Mesenchymal stem cell (in vitro differentiated cells and primary cell): ENCODE data around the gene AFF2.

Source experiments
- DNase-seq: peaks from one replicate; pipeline ENCODE4 v3.0.0-alpha.2; 2013
- H2AFZ ChIP-seq: one replicate; pipeline ENCODE4 v1.6.1; 2013; ENCODE audit warnings: low read depth, mild to moderate bottlenecking, control low read depth, inconsistent platforms, low read length, moderate library complexity
- H2AK5ac ChIP-seq: 2 replicates; pipeline ENCODE4 v1.6.1; 2013; ENCODE audit warnings: low read length, moderate library complexity, mild to moderate bottlenecking, inconsistent platforms; ENCODE audit not compliant: severe bottlenecking
- H2BK120ac ChIP-seq: one replicate; pipeline ENCODE4 v1.6.1; 2013; ENCODE audit warnings: low read depth, mild to moderate bottlenecking, inconsistent platforms, low read length, moderate library complexity
- H2BK12ac ChIP-seq, 2 experiments: one replicate each; pipeline ENCODE4 v1.6.1; 2013; ENCODE audit warnings: inconsistent platforms in 2 of 2, low read length in 2 of 2, mild to moderate bottlenecking in 2 of 2, moderate library complexity in 2 of 2, control low read depth in 1 of 2
- H2BK15ac ChIP-seq: one replicate; pipeline ENCODE4 v1.6.1; 2013; ENCODE audit warnings: mild to moderate bottlenecking, low read depth, inconsistent platforms; ENCODE audit not compliant: poor library complexity, severe bottlenecking
- H2BK5ac ChIP-seq: 2 replicates; pipeline ENCODE4 v1.6.1; 2013; ENCODE audit warnings: low read depth, mild to moderate bottlenecking, low read length, control low read depth, inconsistent platforms; ENCODE audit not compliant: poor library complexity, severe bottlenecking
- H3K14ac ChIP-seq, 2 experiments: one replicate each; pipeline ENCODE4 v1.6.1; 2013; ENCODE audit warnings: inconsistent platforms in 2 of 2, low read length in 2 of 2, control low read depth in 1 of 2, mild to moderate bottlenecking in 1 of 2, moderate library complexity in 1 of 2
- H3K18ac ChIP-seq, 2 experiments: one replicate each; pipeline ENCODE4 v1.6.1; 2013; ENCODE audit warnings: inconsistent platforms in 2 of 2, low read length in 2 of 2, control low read depth in 1 of 2, low read depth in 1 of 2, mild to moderate bottlenecking in 1 of 2
- H3K23ac ChIP-seq, 2 experiments: one replicate each; pipeline ENCODE4 v1.6.1; 2013; ENCODE audit warnings: inconsistent platforms in 2 of 2, low read length in 2 of 2, mild to moderate bottlenecking in 2 of 2, moderate library complexity in 2 of 2, control low read depth in 1 of 2
- H3K27ac ChIP-seq: 2 replicates; pipeline ENCODE4 v1.5.1; 2013; ENCODE audit warnings: mild to moderate bottlenecking, moderate library complexity, low read length, control low read depth, inconsistent platforms; ENCODE audit not compliant: poor library complexity, severe bottlenecking
- H3K27me3 ChIP-seq, 2 experiments: 2 replicates each; pipeline versions ENCODE4 v1.6.1 to v1.7.0; 2013; ENCODE audit warnings: low read length in 2 of 2, mild to moderate bottlenecking in 2 of 2, moderate library complexity in 2 of 2, control low read depth in 1 of 2, inconsistent platforms in 1 of 2; ENCODE audit not compliant: control insufficient read depth in 1 of 2, insufficient read depth in 1 of 2
- H3K36me3 ChIP-seq, 2 experiments: 2 replicates each; pipeline versions ENCODE4 v1.6.1 to v1.7.0; 2013; ENCODE audit warnings: low read length in 2 of 2, control low read depth in 1 of 2, inconsistent platforms in 1 of 2, low read depth in 1 of 2, mild to moderate bottlenecking in 1 of 2; ENCODE audit not compliant: insufficient read depth in 2 of 2, control insufficient read depth in 1 of 2
- H3K4ac ChIP-seq, 2 experiments: one replicate each; pipeline ENCODE4 v1.6.1; 2013; ENCODE audit warnings: inconsistent platforms in 2 of 2, low read length in 2 of 2, mild to moderate bottlenecking in 2 of 2, moderate library complexity in 2 of 2, control low read depth in 1 of 2, low read depth in 1 of 2
- H3K4me1 ChIP-seq: 2 replicates; pipeline ENCODE4 v1.6.1; 2013; ENCODE audit warnings: low read depth, low read length, control low read depth; ENCODE audit not compliant: control insufficient read depth, insufficient read depth
- H3K4me2 ChIP-seq: 2 replicates; pipeline ENCODE4 v1.6.1; 2013; ENCODE audit warnings: low read length, mild to moderate bottlenecking, inconsistent platforms; ENCODE audit not compliant: poor library complexity, severe bottlenecking
- H3K4me3 ChIP-seq, 2 experiments: 2 replicates each; pipeline versions ENCODE4 v1.5.1 to v1.7.0; 2013; ENCODE audit warnings: low read length in 2 of 2, mild to moderate bottlenecking in 2 of 2, control low read depth in 1 of 2, low read depth in 1 of 2; ENCODE audit not compliant: insufficient read depth in 1 of 2
- H3K79me1 ChIP-seq: replicated peaks from 2 replicates; pipeline ENCODE4 v1.6.1; 2013; ENCODE audit warnings: mild to moderate bottlenecking, control low read depth, low read length, inconsistent platforms; ENCODE audit not compliant: poor library complexity, severe bottlenecking
- H3K9ac ChIP-seq: 2 replicates; pipeline ENCODE4 v1.7.0; 2013; ENCODE audit warnings: mild to moderate bottlenecking, low read length, moderate library complexity
- H3K9me3 ChIP-seq: 2 replicates; pipeline ENCODE4 v1.7.0; 2013; ENCODE audit warnings: mild to moderate bottlenecking, low read length; ENCODE audit not compliant: control insufficient read depth
- H4K8ac ChIP-seq: one replicate; pipeline ENCODE4 v1.6.1; 2013; ENCODE audit warnings: inconsistent platforms, mild to moderate bottlenecking, low read length, moderate library complexity
- H4K91ac ChIP-seq: one replicate; pipeline ENCODE4 v1.6.1; 2013; ENCODE audit warnings: mild to moderate bottlenecking, low read length, inconsistent platforms
- WGBS: methylation state at CpG from one replicate; pipeline ENCODE4 v1.1.7; 2013; ENCODE audit warnings: mixed read lengths; 5-methylcytosine and 5-hydroxymethylcytosine counted together

Gene AFF2

DNA sequence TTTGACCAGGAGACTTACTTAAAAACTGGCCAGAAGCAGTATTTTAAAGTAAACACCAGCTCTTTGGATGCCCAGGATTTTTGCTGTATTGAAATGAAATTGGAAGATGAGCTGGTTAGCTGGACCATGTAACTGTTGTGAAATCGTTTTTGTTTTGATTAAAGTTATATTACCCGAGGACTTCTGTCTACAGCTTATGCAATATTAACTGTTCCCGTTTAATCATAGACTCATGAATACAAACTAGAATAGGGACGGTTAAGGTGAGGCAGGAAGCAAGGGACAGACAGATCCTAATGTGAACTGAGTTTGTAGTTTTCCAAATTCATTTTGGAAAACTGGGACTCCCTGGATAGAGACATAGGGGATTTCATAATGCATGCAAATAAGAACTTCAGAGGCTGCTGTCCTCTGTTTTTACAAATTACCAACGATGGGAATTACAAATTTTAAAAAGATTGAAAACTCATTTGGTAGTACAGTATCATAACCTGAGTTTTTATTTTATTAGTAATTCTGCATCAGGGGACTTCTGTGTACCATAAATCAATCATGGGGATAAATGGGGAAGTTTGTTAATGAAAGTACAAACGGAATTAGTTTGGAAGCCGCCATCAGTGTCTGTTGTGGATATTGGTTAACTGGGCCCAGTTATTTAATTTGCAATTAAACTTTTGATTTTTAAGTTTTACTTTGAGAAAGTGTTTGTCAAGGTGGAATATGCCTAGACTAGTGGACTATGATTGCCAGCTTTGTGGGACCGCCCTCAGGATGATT, 304.4 kb downstream of the AFF2 start:
- Histone ChIP-seq H3K36me3 (no peaks in the 10 kb centered on the region), H3K4me3 (no peak overlapping the region), H2BK12ac (no peak overlapping the region), H3K4me2 (no peak overlapping the region), H3K23ac (no peak overlapping the region), H2AK5ac (no peak overlapping the region), H3K9ac (no peak overlapping the region), H3K79me1 (no peaks in the 10 kb centered on the region), H4K8ac (no peak overlapping the region), H3K9me3 (no peaks in the 10 kb centered on the region), H3K27me3 (no peaks in the 10 kb centered on the region), H2BK120ac (no peak overlapping the region), H2BK5ac (no peak overlapping the region), H3K14ac (no peak overlapping the region), H2BK15ac (no peak overlapping the region), H2AFZ (no peak overlapping the region), H3K27ac (no peak overlapping the region), H3K4ac (no peak overlapping the region), H3K18ac (no peak overlapping the region), H3K4me1 (no peaks in the 10 kb centered on the region), H4K91ac (no peak overlapping the region)
- DNase-seq = no peak
- 83% methylated on average over 2 of the region's 8 CpGs for WGBS

DNA sequence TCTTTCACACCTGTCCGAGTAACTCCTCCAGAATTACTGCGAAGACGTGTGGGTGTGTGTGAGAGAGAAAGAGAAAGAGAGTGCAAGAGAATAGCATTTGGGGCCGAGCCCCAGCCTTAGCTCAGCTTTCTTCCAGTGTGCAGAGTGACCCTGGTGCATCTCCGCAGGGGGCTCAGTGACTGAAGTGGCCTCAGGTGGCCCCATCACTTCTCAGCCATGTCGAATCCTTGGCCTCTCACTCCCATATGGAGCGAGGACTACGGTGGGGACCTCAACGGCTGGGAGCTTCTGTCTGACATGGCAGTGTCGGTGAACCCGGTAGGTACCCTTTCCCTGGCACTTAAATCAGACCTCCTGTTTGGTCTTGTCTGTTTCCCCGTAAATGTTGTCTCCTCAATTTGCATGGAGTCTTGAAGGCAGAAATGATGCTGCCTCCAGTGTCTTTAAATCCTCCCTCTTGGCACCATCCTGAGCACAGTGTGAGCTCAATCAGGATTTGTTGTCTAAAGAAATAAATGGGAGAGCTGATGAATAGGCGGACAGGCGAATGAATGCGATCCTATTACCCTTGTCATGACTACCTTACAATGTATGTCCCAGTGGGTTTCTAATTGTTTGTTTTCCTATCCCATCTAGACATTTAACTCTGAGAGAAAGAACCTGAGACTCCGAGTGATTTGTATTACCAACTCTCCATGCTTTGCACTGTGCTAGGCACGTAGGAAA, 305.9 kb downstream of the AFF2 start:
- H4K8ac ChIP-seq = no peak overlapping the region
- H2AFZ ChIP-seq = no peak overlapping the region
- no peak overlapping the region for H3K4ac ChIP-seq
- H3K9me3 ChIP-seq = no peaks in the 10 kb centered on the region
- H3K9ac ChIP-seq = no peak overlapping the region
- H3K27me3 ChIP-seq = no peaks in the 10 kb centered on the region
- H4K91ac ChIP-seq = no peak overlapping the region
- H2BK5ac ChIP-seq = no peak overlapping the region
- DNase-seq = no peak
- no peak overlapping the region for H2BK15ac ChIP-seq
- no peak overlapping the region for H2BK120ac ChIP-seq
- no peak overlapping the region for H3K14ac ChIP-seq
- H3K27ac ChIP-seq = no peak overlapping the region
- H3K79me1 ChIP-seq = no peaks in the 10 kb centered on the region
- H3K18ac ChIP-seq = no peak overlapping the region
- H3K4me1 ChIP-seq = no peaks in the 10 kb centered on the region
- no peak overlapping the region for H2AK5ac ChIP-seq
- H3K4me2 ChIP-seq = no peak overlapping the region
- 75% methylated on average over 13 of the region's 17 CpGs for WGBS
- H2BK12ac ChIP-seq = no peak overlapping the region
- no peak overlapping the region for H3K23ac ChIP-seq
- H3K4me3 ChIP-seq = no peak overlapping the region
- H3K36me3 ChIP-seq = no peaks in the 10 kb centered on the region

DNA sequence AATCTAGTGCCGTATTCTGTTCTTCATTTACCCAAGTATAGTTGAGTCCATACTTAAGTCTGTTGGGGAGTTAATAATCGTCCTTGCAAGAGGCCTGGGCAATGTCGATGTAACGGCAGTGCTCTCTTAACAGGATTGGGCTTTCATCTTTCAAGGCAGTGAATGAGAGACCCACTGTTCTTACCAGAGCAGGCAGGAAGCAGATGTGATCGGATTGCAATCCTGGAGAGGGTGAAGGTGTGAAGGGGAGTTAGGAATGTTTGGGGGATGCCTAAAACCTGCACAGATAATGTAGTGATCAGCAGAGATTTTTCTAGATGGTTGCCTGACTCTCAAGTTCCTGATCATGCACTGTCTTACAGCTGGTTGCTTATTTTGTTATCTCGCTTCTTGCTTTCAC, 308.4 kb downstream of the AFF2 start:
- DNase-seq = no peak
- H3K27me3 ChIP-seq = no peaks in the 10 kb centered on the region
- no peak overlapping the region for H4K91ac ChIP-seq
- no peaks in the 10 kb centered on the region for H3K79me1 ChIP-seq
- no peak overlapping the region for H4K8ac ChIP-seq
- H3K4me1 ChIP-seq = no peaks in the 10 kb centered on the region
- no peak overlapping the region for H2BK5ac ChIP-seq
- no peak overlapping the region for H2AFZ ChIP-seq
- no peak overlapping the region for H3K4me3 ChIP-seq
- H2BK15ac ChIP-seq = no peak overlapping the region
- WGBS = 52% methylated on average over 5 of the region's 6 CpGs
- H3K36me3 ChIP-seq = no peaks in the 10 kb centered on the region
- no peak overlapping the region for H2BK120ac ChIP-seq
- H3K9ac ChIP-seq = no peak overlapping the region
- no peak overlapping the region for H3K18ac ChIP-seq
- H3K4me2 ChIP-seq = no peak overlapping the region
- H3K27ac ChIP-seq = no peak overlapping the region
- no peaks in the 10 kb centered on the region for H3K9me3 ChIP-seq
- H2AK5ac ChIP-seq = no peak overlapping the region
- H2BK12ac ChIP-seq = no peak overlapping the region
- no peak overlapping the region for H3K23ac ChIP-seq
- no peak overlapping the region for H3K14ac ChIP-seq
- H3K4ac ChIP-seq = no peak overlapping the region

DNA sequence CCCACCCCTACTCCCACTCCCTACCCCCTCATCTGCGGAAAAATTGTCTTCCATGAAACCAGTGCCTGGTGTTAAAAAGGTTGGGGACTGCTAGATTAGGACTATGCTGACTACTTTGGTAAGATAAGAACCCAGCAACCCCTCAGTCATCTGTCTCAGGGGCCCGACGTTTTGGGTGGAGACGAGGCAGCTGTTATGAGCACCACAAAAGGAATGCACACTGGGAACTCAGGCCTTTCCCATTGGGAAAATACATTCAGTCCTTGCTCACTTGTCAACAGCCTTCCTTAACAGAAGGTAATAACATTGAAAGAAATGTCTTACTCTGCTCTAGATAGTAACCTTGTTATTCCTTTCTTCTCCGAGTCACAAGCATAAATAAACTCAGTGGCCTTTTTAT, 310.8 kb downstream of the AFF2 start:
- 13% methylated on average over 1 of the region's 5 CpGs for WGBS
- H4K91ac ChIP-seq = no peak overlapping the region
- H3K27ac ChIP-seq = no peak overlapping the region
- no peak overlapping the region for H2BK12ac ChIP-seq
- H3K9me3 ChIP-seq = no peaks in the 10 kb centered on the region
- H3K18ac ChIP-seq = no peak overlapping the region
- no peaks in the 10 kb centered on the region for H3K79me1 ChIP-seq
- H2AK5ac ChIP-seq = no peak overlapping the region
- no peak overlapping the region for H3K4ac ChIP-seq
- H3K23ac ChIP-seq = no peak overlapping the region
- DNase-seq = no peak
- no peak overlapping the region for H2BK15ac ChIP-seq
- no peaks in the 10 kb centered on the region for H3K27me3 ChIP-seq
- no peak overlapping the region for H3K4me2 ChIP-seq
- no peaks in the 10 kb centered on the region for H3K36me3 ChIP-seq
- H3K9ac ChIP-seq = no peak overlapping the region
- no peak overlapping the region for H2BK120ac ChIP-seq
- H3K4me3 ChIP-seq = no peak overlapping the region
- H3K14ac ChIP-seq = no peak overlapping the region
- H3K4me1 ChIP-seq = no peaks in the 10 kb centered on the region
- no peak overlapping the region for H2AFZ ChIP-seq
- H4K8ac ChIP-seq = no peak overlapping the region
- no peak overlapping the region for H2BK5ac ChIP-seq
